ENCODE results near the gene SMAP2.

GRCh38 chr1:40362199-40362598, 11.3 kb upstream of the SMAP2 start:
- TF ChIP-seq CTCF (conservative IDR thresholded peaks at IDR 0.05; ENCODE audit: low read depth, low read length) (no peak), POLR2A (IDR thresholded peaks at IDR 0.05; ENCODE audit: low read depth, low read length) (no peak), RAD21 (IDR thresholded peaks at IDR 0.05; ENCODE audit: low read length) (no peak), BHLHE40 (IDR thresholded peaks at IDR 0.05; ENCODE audit: low read depth, low read length) (no peak), RCOR1 (IDR thresholded peaks at IDR 0.05; ENCODE audit: insufficient replicate concordance, low read length) (no peak), MAFK (IDR thresholded peaks at IDR 0.05; ENCODE audit: low read depth, low read length) (no peak), USF2 (IDR thresholded peaks at IDR 0.05; ENCODE audit: low read depth, low read length) (no peak), FOS (IDR thresholded peaks at IDR 0.05; ENCODE audit: low read depth, low read length) (no peak), CHD1 (IDR thresholded peaks at IDR 0.05; ENCODE audit: low read depth, low read length) (no peak), RFX5 (IDR thresholded peaks at IDR 0.05; ENCODE audit: low read depth, low read length) (no peak), CEBPB (IDR thresholded peaks at IDR 0.05; ENCODE audit: low read depth, low read length) (no peak), ELK1 (IDR thresholded peaks at IDR 0.05; ENCODE audit: borderline replicate concordance, low read depth, low read length) (no peak), SMC3 (IDR thresholded peaks at IDR 0.05; ENCODE audit: low read depth, low read length) (no peak), MXI1 (IDR thresholded peaks at IDR 0.05; ENCODE audit: borderline replicate concordance, low read depth, low read length) (no peak)

Data from IMR-90 (cell line).